ENCODE data around the gene SYNPR.

DNA sequence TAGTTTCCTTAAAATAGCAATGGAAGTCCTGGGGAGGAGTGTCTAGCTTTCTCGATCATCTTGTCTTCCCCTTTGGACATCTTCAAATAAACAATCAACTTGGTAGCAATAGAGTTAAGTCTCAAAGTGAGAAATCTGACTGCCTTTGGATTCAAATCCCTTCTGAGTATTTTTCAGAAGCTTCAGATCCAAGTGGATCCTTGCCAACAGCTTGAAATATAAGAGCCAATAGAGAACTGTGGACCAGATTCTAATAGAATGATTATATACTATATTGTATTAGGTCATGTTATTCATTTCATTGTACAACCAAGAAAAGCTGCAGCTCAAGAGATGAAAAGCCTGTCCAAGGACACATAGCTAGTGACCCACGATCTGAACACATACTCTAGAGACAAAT is 60.2 kb downstream of the SYNPR start:
- TF ChIP-seq, protein P1, sequence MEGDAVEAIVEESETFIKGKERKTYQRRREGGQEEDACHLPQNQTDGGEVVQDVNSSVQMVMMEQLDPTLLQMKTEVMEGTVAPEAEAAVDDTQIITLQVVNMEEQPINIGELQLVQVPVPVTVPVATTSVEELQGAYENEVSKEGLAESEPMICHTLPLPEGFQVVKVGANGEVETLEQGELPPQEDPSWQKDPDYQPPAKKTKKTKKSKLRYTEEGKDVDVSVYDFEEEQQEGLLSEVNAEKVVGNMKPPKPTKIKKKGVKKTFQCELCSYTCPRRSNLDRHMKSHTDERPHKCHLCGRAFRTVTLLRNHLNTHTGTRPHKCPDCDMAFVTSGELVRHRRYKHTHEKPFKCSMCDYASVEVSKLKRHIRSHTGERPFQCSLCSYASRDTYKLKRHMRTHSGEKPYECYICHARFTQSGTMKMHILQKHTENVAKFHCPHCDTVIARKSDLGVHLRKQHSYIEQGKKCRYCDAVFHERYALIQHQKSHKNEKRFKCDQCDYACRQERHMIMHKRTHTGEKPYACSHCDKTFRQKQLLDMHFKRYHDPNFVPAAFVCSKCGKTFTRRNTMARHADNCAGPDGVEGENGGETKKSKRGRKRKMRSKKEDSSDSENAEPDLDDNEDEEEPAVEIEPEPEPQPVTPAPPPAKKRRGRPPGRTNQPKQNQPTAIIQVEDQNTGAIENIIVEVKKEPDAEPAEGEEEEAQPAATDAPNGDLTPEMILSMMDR (conservative IDR thresholded peaks at IDR 0.05; ENCODE audit: low read depth, low read length): no peak
- no peak for TF ChIP-seq EZH2 (IDR thresholded peaks at IDR 0.05; ENCODE audit: low read length, unreplicated experiment)

Data from PC-3 (cell line).